Smooth muscle cell (in vitro differentiated cells): Measurements from ENCODE around the gene KCNJ13. TPM values are rescaled to one million over a fixed set of nuclear protein-coding genes. Genes with fewer than 3 reads are reported as not detected.
"Not testable (repeated sequence)": the region's sequence is repeated elsewhere in the genome, so short reads cannot be mapped to it uniquely, and the experiment has no call there.

ENCODE experiments used
- DNase-seq: peaks from one replicate; lab custom pipeline; 2025; ENCODE audit not compliant: unreplicated experiment; lab: John Stamatoyannopoulos, UW
- H2AFZ ChIP-seq: fragments of 200-600 bp; sonication (generic); 2 replicates; pipeline ENCODE4 v1.6.0; 2016; ENCODE audit warnings: antibody characterized with exemption, low read depth, mild to moderate bottlenecking
- H3F3A ChIP-seq: fragments of 200-600 bp; sonication (generic); 2 replicates; pipeline ENCODE4 v1.6.0; 2017; ENCODE audit warnings: antibody characterized with exemption, low read depth
- H3K27ac ChIP-seq: fragments of 200-600 bp; sonication (generic); 2 replicates; pipeline ENCODE4 v1.5.1; 2016; ENCODE audit warnings: low read depth, mild to moderate bottlenecking
- H3K27me3 ChIP-seq: fragments of 200-600 bp; sonication (generic); 2 replicates; pipeline ENCODE4 v1.6.1; 2016; ENCODE audit warnings: low read depth, mild to moderate bottlenecking
- H3K36me3 ChIP-seq: fragments of 200-600 bp; sonication (generic); 2 replicates; pipeline ENCODE4 v1.5.1; 2016; ENCODE audit warnings: low read depth
- H3K4me1 ChIP-seq: fragments of 200-600 bp; sonication (generic); 2 replicates; pipeline ENCODE4 v1.5.1; 2016; ENCODE audit warnings: low read depth
- H3K4me2 ChIP-seq: fragments of 200-600 bp; sonication (generic); 2 replicates; pipeline ENCODE4 v1.6.0; 2016; ENCODE audit warnings: mild to moderate bottlenecking
- H3K4me3 ChIP-seq: fragments of 200-600 bp; sonication (generic); 2 replicates; pipeline ENCODE4 v1.5.1; 2016; ENCODE audit warnings: mild to moderate bottlenecking
- H3K79me2 ChIP-seq: fragments of 200-600 bp; sonication (generic); 2 replicates; pipeline ENCODE4 v1.6.0; 2016; ENCODE audit warnings: low read depth, mild to moderate bottlenecking
- H3K9ac ChIP-seq: fragments of 200-600 bp; sonication (generic); 2 replicates; pipeline ENCODE4 v1.6.0; 2016; ENCODE audit warnings: low read depth
- H3K9me3 ChIP-seq: fragments of 200-600 bp; sonication (generic); replicated peaks from 2 replicates; pipeline ENCODE4 v1.5.1; 2016; ENCODE audit warnings: low read depth
- H4K20me1 ChIP-seq: fragments of 200-600 bp; sonication (generic); 2 replicates; pipeline ENCODE4 v1.6.0; 2016; ENCODE audit warnings: low read depth
- WGBS: methylation state at CpG from one replicate; pipeline ENCODE4 v1.1.7; 2016; ENCODE audit warnings: low lambda C conversion rate; 5-methylcytosine and 5-hydroxymethylcytosine counted together
- polyA plus RNA-seq: library from polyadenylated mRNA; unstranded; fragments of >200 nt; fragmentation: Nextera tagmentation; extraction: Ambion mirVana; gene quantifications from 2 replicates; pipeline ENCODE4 v1.2.1, GENCODE V29; 2016
- small RNA-seq: library from RNA; depleted of rRNA; stranded (forward); fragments of <200 nt; gene quantifications from one replicate; pipeline ENCODE3, GENCODE V24; 2014
- total RNA-seq: library from RNA; depleted of rRNA; stranded (reverse); fragments of >200 nt; gene quantifications from 2 replicates; pipeline ENCODE4 v1.2.3, GENCODE V29; 2014
- TF ChIP-seq, protein P1 (sequence below): fragments of 200-600 bp; sonication (generic); IDR thresholded peaks from 2 replicates; pipeline ENCODE4 v1.5.1; 2017; ENCODE audit warnings: borderline replicate concordance, mild to moderate bottlenecking, antibody characterized with exemption; ENCODE audit not compliant: insufficient read depth, poor library complexity, severe bottlenecking

Gene KCNJ13
- total and polyA plus RNA-seq, 2 experiments from 2014 or later: not detected

DNA sequence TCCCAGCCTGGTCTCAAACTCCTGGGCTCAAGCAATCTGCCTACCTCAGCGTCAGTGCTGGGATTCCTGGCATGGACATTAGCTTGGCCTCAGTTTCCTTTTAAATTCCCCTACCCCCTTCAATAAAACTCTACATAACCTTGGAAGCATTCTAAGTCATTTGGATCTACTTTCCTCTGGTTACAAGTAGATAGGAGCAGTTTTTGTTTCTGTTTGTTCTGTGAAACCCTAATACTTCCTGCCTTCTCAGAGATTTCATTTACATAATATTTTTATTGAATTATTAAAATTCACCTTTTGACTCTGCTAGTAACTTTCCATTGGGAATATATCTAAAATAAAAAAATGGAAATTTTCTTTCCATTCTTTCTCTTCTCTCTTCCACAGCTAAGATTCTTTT, 53.3 kb downstream of the KCNJ13 start:
- WGBS: 100% methylated on average over 1 of the region's 1 CpG
- H3K9me3 ChIP-seq: no peaks in the 10 kb centered on the region
- H2AFZ ChIP-seq: no peak overlapping the region
- peaks cover 4% of the 10 kb centered on the region for H3K36me3 ChIP-seq
- no peak overlapping the region for H3K4me3 ChIP-seq
- H4K20me1 ChIP-seq: peaks cover 97% of the 10 kb centered on the region
- TF ChIP-seq, protein P1, sequence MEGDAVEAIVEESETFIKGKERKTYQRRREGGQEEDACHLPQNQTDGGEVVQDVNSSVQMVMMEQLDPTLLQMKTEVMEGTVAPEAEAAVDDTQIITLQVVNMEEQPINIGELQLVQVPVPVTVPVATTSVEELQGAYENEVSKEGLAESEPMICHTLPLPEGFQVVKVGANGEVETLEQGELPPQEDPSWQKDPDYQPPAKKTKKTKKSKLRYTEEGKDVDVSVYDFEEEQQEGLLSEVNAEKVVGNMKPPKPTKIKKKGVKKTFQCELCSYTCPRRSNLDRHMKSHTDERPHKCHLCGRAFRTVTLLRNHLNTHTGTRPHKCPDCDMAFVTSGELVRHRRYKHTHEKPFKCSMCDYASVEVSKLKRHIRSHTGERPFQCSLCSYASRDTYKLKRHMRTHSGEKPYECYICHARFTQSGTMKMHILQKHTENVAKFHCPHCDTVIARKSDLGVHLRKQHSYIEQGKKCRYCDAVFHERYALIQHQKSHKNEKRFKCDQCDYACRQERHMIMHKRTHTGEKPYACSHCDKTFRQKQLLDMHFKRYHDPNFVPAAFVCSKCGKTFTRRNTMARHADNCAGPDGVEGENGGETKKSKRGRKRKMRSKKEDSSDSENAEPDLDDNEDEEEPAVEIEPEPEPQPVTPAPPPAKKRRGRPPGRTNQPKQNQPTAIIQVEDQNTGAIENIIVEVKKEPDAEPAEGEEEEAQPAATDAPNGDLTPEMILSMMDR: no peak
- H3K4me1 ChIP-seq: no peaks in the 10 kb centered on the region
- no peak for DNase-seq
- no peaks in the 10 kb centered on the region for H3F3A ChIP-seq
- H3K79me2 ChIP-seq: peaks cover 79% of the 10 kb centered on the region
- H3K27ac ChIP-seq: no peak overlapping the region
- no peaks in the 10 kb centered on the region for H3K27me3 ChIP-seq
- no peak overlapping the region for H3K4me2 ChIP-seq
- H3K9ac ChIP-seq: no peak overlapping the region

- peaks cover 97% of the 10 kb centered on the region for H4K20me1 ChIP-seq
- TF ChIP-seq, protein P1: no peak
Measured at GRCh38 chr2:232721882-232722281, 54.5 kb downstream of the KCNJ13 start.

GRCh38 chr2:232721261-232721660, 55.1 kb downstream of the KCNJ13 start:
- Histone ChIP-seq H3K9me3 (no peaks in the 10 kb centered on the region), H4K20me1 (peaks cover 97% of the 10 kb centered on the region), H3F3A (no peaks in the 10 kb centered on the region), H3K27ac (no peak overlapping the region), H3K36me3 (peaks cover 4% of the 10 kb centered on the region), H3K4me3 (no peak overlapping the region), H2AFZ (no peak overlapping the region), H3K79me2 (peaks cover 89% of the 10 kb centered on the region), H3K4me2 (no peak overlapping the region), H3K27me3 (no peaks in the 10 kb centered on the region), H3K4me1 (no peaks in the 10 kb centered on the region), H3K9ac (no peak overlapping the region)
- TF ChIP-seq, protein P1: no peak
- 88% methylated on average over 2 of the region's 2 CpGs for WGBS
- DNase-seq: no peak

More at GRCh38 chr2:232721882-232722281, 54.5 kb downstream of the KCNJ13 start:
- H3K4me3 ChIP-seq: no peak overlapping the region
- H3K27ac ChIP-seq: no peak overlapping the region
- WGBS: 95% methylated on average over 2 of the region's 2 CpGs
- H3K9me3 ChIP-seq: no peaks in the 10 kb centered on the region
- H3F3A ChIP-seq: no peaks in the 10 kb centered on the region
- no peak overlapping the region for H2AFZ ChIP-seq
- no peak for DNase-seq
- no peak overlapping the region for H3K9ac ChIP-seq
- no peak overlapping the region for H3K4me2 ChIP-seq
- H3K79me2 ChIP-seq: peaks cover 88% of the 10 kb centered on the region
- H3K27me3 ChIP-seq: no peaks in the 10 kb centered on the region
- no peaks in the 10 kb centered on the region for H3K4me1 ChIP-seq
- peaks cover 4% of the 10 kb centered on the region for H3K36me3 ChIP-seq

DNA sequence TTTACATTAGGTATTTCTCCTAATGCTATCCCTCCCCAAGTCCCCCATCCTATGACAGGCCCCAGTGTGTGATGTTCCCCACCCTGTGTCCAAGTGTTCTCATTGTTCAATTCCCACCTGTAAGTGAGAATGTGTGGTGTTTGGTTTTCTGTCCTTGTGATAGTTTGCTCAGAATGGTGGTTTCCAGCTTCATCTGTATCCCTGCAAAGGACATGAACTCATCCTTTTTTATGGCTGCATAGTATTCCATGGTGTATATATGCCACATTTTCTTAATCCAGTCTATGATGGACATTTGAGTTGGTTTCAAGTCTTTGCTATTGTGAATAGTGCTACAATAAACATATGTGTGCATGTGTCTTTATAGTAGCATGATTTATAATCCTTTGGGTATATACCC, 56.3 kb downstream of the KCNJ13 start:
- H3K9ac ChIP-seq, H3K27ac ChIP-seq, H3K27me3 ChIP-seq, H2AFZ ChIP-seq, H3K36me3 ChIP-seq, H3F3A ChIP-seq, H3K9me3 ChIP-seq, H3K4me3 ChIP-seq, H3K4me2 ChIP-seq, H3K4me1 ChIP-seq, DNase-seq: not testable (repeated sequence)
- Histone ChIP-seq H3K79me2 (peaks cover 92% of the 10 kb centered on the region), H4K20me1 (peaks cover 97% of the 10 kb centered on the region)

Small RNA genes within 50 kb of the gene (small RNA-seq; reads per million reads assigned to genes)
- gene RNU6-107P: not detected

Other genes with a start within 250 kb of the KCNJ13 start
- 0.58 TPM in 1 of 2 replicates, not detected in the other for gene CHRNG, start 236.9 kb downstream of the KCNJ13 start, total RNA-seq
- 0.84 TPM in 1 of 2 replicates, not detected in the other for gene CHRNG, start 236.9 kb downstream of the KCNJ13 start, polyA plus RNA-seq
- 7.4 and 8.1 TPM in 2 replicates for gene TIGD1, start 226.0 kb downstream of the KCNJ13 start, total RNA-seq
- 1.9 and 2.9 TPM in 2 replicates for gene TIGD1, start 226.0 kb downstream of the KCNJ13 start, polyA plus RNA-seq
- 83.1 and 110 TPM in 2 replicates for gene EIF4E2, start 225.9 kb downstream of the KCNJ13 start, total RNA-seq
- 189 and 194 TPM in 2 replicates for gene EIF4E2, start 225.9 kb downstream of the KCNJ13 start, polyA plus RNA-seq
- gene EFHD1, start 143.0 kb downstream of the KCNJ13 start, total RNA-seq: 6.4 and 7.7 TPM in 2 replicates
- gene EFHD1, start 143.0 kb downstream of the KCNJ13 start, polyA plus RNA-seq: 19.2 and 25.1 TPM in 2 replicates
- gene GIGYF2, start 79.2 kb downstream of the KCNJ13 start, total RNA-seq: 57.6 and 62.2 TPM in 2 replicates
- 16.2 and 25.6 TPM in 2 replicates for gene GIGYF2, start 79.2 kb downstream of the KCNJ13 start, polyA plus RNA-seq
- 0.13 and 0.18 TPM in 2 replicates for gene SNORC, start 93.7 kb upstream of the KCNJ13 start, total RNA-seq
- 0.78 and 1.2 TPM in 2 replicates for gene SNORC, start 93.7 kb upstream of the KCNJ13 start, polyA plus RNA-seq
- not detected in 2 replicates for gene NGEF, start 236.7 kb upstream of the KCNJ13 start, total RNA-seq
- 0.09 and 1.4 TPM in 2 replicates for gene NGEF, start 236.7 kb upstream of the KCNJ13 start, polyA plus RNA-seq